ENCODE measurements around the gene ZNF544. TPM values are rescaled to one million over a fixed set of nuclear protein-coding genes. Genes with fewer than 3 reads are reported as not detected.

ZNF544 gene
- 40.0 and 45.7 TPM in 2 replicates for total RNA-seq

DNA sequence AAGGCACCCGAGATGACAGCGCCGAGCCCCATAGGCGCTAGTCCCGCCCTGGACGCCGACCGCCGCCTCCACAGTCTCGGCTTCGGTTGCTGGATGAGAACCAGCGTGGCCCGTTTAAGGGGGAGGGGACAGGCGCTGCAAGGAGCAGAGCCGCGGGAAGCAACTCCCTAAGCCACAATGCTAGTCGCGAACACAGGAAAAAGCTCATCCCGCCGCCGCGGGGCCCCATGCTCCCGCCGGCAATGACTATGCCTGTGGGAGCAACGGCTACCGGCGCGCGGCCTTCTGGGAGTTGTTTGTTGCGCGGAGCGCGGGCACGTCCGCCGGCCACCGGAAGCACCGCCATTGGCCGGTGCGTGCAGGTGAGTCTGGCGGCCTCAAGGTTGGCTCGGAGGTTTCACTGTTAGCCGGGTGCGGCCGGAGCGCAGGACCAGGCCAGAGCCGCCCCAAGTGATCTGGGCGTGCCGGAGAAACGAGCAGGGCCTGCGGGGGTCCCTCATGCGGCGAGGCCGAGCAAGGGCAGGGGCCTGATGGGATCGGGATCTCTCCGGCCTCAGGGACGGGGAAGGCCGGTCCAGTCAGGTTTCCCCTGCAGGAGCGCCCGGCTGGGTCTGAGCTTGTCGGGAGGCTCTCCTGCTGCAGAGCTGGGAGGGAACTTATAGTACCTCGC, at the start of gene ZNF544:
Gene ZNF544, plus strand, starts transcription at position 330 of the 670 bp plus-strand sequence. CDS start 15,110 bp downstream, outside the sequence.

GRCh38 chr19:58182989-58183816, 45.5 kb upstream of the ZNF544 start, which contains the start of gene ZNF274:
ZNF274 (plus strand) TSS chr19:58183061; CDS start chr19:58183966, 905 bp downstream.

GRCh38 chr19:58278541-58279041, 49.9 kb downstream of the ZNF544 start, which contains the start of gene ZNF8:
ZNF8 (plus strand) TSS chr19:58278955; CDS start chr19:58279082, 127 bp downstream.

DNA sequence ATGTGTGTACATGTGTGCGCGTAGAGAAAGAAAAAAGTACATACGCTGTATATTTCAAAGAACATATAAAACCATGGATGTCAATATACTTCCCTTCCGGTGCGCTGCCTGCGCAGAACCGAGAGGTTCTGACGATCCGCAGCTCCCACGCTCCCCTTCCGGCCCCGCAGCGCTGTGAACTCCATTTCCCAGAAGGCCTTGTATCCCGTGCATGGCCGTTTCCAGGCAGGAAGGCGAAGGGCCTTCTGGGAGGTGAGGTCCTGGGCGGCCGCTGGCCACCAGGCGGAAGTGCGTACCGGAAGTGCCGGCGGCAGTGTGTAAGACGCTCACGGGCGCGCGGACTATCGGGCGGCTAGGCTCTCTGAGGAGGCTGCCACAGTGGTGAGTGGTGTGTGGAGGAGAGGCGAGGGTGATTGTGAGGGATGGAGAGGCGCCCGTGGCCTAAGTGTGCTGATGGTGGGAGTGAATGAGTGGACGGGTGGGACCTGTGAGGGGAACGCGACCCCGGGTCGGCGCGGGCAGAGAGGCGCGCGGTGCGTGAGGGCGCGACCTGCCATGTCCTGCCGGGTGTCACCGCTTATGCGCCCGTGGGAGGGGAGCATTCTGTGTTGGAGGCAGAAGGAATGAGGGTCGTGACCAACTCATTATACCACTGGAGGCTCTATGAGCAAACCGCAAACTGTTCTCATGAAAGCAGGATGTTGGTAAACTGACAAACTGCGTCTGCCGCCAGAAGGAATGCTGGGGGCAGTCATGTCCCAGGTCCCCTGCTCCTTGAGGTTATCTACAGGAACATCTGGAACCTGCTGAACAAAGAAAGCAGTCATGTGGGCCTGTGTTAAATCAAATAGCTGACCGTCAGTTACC, 76.6 kb downstream of the ZNF544 start, which contains the start of gene ERVK3-1:
Gene ERVK3-1, plus strand, starts transcription at position 313 of the 867 bp plus-strand sequence. CDS start 6,792 bp downstream, outside the sequence.

Other genes starting within 250 kb of the ZNF544 start
- 14.3 and 14.9 TPM in 2 replicates for gene ZNF606, start 226.1 kb upstream of the ZNF544 start, total RNA-seq
- gene ZSCAN1, start 194.9 kb upstream of the ZNF544 start, total RNA-seq = not detected in 2 replicates
- gene ZNF135, start 169.6 kb upstream of the ZNF544 start, total RNA-seq = 3.9 and 4.3 TPM in 2 replicates
- gene ZSCAN18, start 130.7 kb upstream of the ZNF544 start, total RNA-seq = 40.7 and 51.3 TPM in 2 replicates
- gene ZNF329, start 78.1 kb upstream of the ZNF544 start, total RNA-seq = 13.4 and 17.0 TPM in 2 replicates
- gene ZNF274, start 45.9 kb upstream of the ZNF544 start, total RNA-seq = 11.0 and 23.3 TPM in 2 replicates
- gene ZNF8, start 50.0 kb downstream of the ZNF544 start, total RNA-seq = 4.2 and 6.8 TPM in 2 replicates
- gene ERVK3-1, start 76.5 kb downstream of the ZNF544 start, total RNA-seq = 26.5 and 35.3 TPM in 2 replicates
- gene ZSCAN22, start 98.1 kb downstream of the ZNF544 start, total RNA-seq = 2.7 and 3.5 TPM in 2 replicates
- gene A1BG, start 124.6 kb downstream of the ZNF544 start, total RNA-seq = 9.7 and 24.9 TPM in 2 replicates
- gene ZNF497, start 133.8 kb downstream of the ZNF544 start, total RNA-seq = 0.89 and 0.92 TPM in 2 replicates
- gene ZNF837, start 152.1 kb downstream of the ZNF544 start, total RNA-seq = 1.5 and 1.9 TPM in 2 replicates
- 858 and 2,100 TPM in 2 replicates for gene RPS5, start 158.4 kb downstream of the ZNF544 start, total RNA-seq
- not detected in 2 replicates for gene RNF225, start 166.7 kb downstream of the ZNF544 start, total RNA-seq
- gene ZNF584, start 179.7 kb downstream of the ZNF544 start, total RNA-seq = 16.6 and 18.9 TPM in 2 replicates
- gene ZNF132, start 211.2 kb downstream of the ZNF544 start, total RNA-seq = 8.0 and 11.6 TPM in 2 replicates
- 10.3 and 10.4 TPM in 2 replicates for gene ZNF324B, start 222.7 kb downstream of the ZNF544 start, total RNA-seq
- gene ZNF324, start 238.2 kb downstream of the ZNF544 start, total RNA-seq = 13.7 and 14.8 TPM in 2 replicates
- gene ZNF446, start 247.4 kb downstream of the ZNF544 start, total RNA-seq = 6.5 and 9.5 TPM in 2 replicates

All from smooth muscle cell of the umbilical artery (primary cell).